GM12891 (cell line): ENCODE measurements around the gene PHF2.

Experiments
- DNase-seq: peaks from one replicate; pipeline ENCODE4 v3.0.0; 2011; ENCODE audit warnings: low spot score; ENCODE audit not compliant: insufficient read length
- FAIRE-seq: peaks from 2 replicates; lab custom pipeline; 2011; peaks lifted over from hg19 to GRCh38; lab: Jason Lieb, UNC
- PAX5 ChIP-seq: IDR thresholded peaks from 2 replicates; pipeline ENCODE4 v1.6.1; 2011; ENCODE audit warnings: low read length, moderate library complexity, mild to moderate bottlenecking; ENCODE audit not compliant: insufficient read depth, severe bottlenecking
- POLR2A ChIP-seq: IDR thresholded peaks from 2 replicates; pipeline ENCODE4 v1.6.1; 2011; ENCODE audit warnings: low read depth, low read length, control low read depth
- POLR2AphosphoS5 ChIP-seq: IDR thresholded peaks from 2 replicates; pipeline ENCODE4 v1.6.1; 2011; ENCODE audit warnings: low read depth, low read length, control low read depth
- POU2F2 ChIP-seq: IDR thresholded peaks from 2 replicates; pipeline ENCODE4 v1.6.1; 2011; ENCODE audit warnings: low read depth, mild to moderate bottlenecking, control low read depth, low read length, moderate library complexity
- SPI1 ChIP-seq: IDR thresholded peaks from 2 replicates; pipeline ENCODE4 v1.6.1; 2011; ENCODE audit warnings: low read depth, low read length, control low read depth
- TAF1 ChIP-seq: IDR thresholded peaks from 2 replicates; pipeline ENCODE4 v1.6.1; 2011; ENCODE audit warnings: low read depth, low read length, control low read depth

Gene PHF2

DNA sequence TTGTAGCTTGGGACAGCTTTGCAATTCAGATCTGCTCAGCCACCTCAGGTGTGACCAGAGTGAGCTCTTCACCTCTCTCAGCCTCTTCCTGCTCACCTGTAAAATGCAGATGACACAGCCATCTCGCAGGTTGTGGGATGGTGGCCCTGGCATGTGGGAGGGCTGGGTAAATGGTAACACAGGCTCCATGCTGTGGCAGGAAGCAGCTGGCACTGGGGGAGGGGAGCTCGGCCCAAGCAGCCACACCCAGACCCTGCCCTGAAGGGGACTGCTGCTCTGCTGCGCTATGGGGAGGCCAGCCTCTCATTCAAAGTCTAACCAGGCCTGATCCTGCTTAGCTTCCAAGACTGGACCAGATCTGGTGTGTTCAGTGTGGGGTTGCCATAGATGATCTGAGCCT, 24.1 kb downstream of the PHF2 start:
- no peak for DNase-seq
- no peak for FAIRE-seq
- TF ChIP-seq SPI1 (no peak), TAF1 (no peak), POU2F2 (no peak), PAX5 (no peak), POLR2A (no peak), POLR2AphosphoS5 (no peak)

DNA sequence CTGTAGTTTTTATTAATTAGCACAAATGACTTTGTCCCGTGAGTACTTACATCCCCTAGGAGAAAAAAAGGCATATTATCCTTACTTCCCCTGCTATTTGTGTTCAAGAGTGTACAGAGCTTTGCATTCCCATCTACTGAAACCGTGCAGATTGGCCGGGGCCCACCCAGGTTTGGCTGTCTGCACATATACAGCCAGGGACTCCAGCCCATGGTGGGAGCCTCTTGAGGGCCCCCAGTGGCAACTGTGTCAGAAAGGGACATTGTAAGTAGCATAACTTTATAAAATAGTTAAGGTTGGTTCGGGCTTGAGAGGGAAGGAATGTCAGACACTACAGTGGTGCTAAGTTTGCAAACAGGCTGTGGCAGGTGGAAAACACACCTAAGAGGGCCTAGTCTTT, 24.7 kb downstream of the PHF2 start:
- DNase-seq: no peak
- no peak for FAIRE-seq
- TF ChIP-seq TAF1: no peak
- no peak for TF ChIP-seq SPI1
- TF ChIP-seq PAX5: no peak
- TF ChIP-seq POU2F2: no peak
- no peak for TF ChIP-seq POLR2A
- TF ChIP-seq POLR2AphosphoS5: no peak

DNA sequence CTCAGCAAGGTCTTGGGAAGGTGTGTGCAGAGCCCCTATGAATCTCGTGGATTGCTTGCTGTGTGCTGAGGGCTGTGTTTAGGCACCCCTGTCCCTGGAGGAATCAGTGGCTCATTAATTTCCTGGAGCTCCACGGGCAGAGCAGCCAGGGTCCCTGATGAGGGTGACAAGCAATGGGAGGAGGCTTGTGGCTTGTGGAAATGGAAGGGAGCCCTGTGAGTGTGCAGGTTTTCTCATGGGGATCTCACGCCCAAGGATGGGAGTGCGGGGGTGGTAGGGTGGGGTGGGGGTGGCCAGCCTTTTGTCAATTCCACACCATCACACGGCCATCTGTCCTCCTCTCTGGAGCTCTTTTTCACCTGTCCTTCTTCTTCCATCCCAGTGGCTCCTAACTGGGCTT, 25.3 kb downstream of the PHF2 start:
- DNase-seq (no peak), FAIRE-seq (no peak)
- TF ChIP-seq POU2F2 (no peak), POLR2A (no peak), TAF1 (no peak)

DNA sequence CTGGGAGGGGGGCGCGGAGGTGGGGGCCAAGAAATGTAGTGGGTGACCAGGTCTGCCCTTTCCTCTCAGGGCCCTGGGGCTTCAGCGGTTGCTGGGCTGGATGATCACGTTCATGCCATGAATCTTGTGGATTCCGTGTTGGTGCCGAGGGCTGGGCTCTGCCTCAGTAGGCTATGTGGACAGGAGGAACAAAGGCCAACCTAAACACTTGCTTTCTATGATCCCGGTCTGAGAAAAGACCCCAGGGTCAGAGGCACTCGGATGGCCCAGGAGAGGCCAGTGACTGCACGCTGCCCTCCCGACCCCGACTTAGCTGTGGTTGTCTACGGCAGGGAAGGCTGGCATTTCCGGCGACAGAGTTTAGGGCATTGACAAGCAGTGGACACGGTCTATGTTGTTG, 26.6 kb downstream of the PHF2 start:
- DNase-seq: no peak
- FAIRE-seq: no peak
- no peak for TF ChIP-seq SPI1
- no peak for TF ChIP-seq PAX5
- no peak for TF ChIP-seq POLR2A
- no peak for TF ChIP-seq TAF1
- TF ChIP-seq POLR2AphosphoS5: no peak
- no peak for TF ChIP-seq POU2F2

DNA sequence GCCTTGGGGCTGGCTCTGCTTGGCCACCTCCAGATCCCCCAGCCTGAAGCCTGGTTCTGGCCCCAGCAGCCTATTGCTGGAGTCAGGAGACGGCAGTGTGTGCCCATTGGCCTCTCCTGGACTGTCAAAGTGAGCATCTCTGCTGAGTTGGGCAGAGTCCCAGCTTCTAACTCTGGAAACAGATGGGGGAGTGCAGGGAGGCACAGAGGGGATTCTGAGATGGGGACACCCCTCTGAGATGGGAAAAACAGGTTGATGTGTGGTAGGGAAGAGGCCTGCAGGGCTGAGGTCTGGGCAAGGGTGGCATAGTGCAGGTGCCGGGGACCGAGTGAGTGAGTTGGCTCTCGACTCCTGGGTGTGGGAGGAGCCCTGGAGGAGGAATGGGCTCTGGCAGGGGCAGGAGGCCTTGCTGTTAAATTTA, 27.5 kb downstream of the PHF2 start:
- FAIRE-seq (no peak), DNase-seq (no peak)
- TF ChIP-seq TAF1 (no peak), POU2F2 (no peak), PAX5 (no peak), POLR2A (no peak), POLR2AphosphoS5 (no peak), SPI1 (no peak)

DNA sequence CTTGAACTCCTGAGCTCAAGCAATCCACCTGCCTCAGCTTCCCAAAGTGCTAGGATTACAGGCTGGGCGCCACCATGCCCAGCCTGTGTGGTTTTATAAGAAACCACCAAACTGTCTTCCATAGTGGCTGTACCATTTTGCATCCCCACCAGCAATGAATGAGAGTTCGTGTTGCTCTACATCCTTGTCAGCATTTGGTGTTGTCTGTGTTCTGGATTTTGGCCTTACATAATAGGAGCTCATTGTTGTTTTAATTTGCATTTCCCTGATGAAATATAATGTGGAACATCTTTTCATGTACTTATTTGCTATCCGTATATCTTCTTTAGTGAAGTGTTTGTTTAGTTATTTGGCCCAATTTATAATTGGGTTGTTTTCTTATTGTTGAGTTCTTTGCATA, 29.8 kb downstream of the PHF2 start:
- FAIRE-seq: no peak
- TF ChIP-seq SPI1 (no peak), POLR2A (no peak), TAF1 (no peak)
- no peak for DNase-seq

DNA sequence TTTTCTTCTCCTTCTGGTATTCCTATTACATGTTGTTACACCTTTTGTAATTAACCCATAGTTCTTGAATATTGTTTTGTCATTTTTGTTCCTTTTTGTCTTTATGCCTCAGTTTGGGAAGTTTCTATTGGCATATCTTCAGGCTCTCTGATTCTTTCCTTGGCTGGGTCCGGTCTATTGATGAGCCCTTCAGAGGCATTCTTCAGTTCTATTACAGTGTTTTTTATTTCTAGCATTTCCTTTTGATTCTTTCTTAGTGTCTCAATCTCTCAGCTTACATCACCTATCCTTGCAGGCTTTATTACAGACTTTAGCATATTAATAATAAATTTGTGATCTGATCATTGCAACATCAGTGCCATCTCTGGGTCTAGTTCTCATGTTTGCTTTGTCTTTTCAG, 33.8 kb downstream of the PHF2 start:
- FAIRE-seq: no peak
- TF ChIP-seq PAX5: no peak
- DNase-seq: no peak

DNA sequence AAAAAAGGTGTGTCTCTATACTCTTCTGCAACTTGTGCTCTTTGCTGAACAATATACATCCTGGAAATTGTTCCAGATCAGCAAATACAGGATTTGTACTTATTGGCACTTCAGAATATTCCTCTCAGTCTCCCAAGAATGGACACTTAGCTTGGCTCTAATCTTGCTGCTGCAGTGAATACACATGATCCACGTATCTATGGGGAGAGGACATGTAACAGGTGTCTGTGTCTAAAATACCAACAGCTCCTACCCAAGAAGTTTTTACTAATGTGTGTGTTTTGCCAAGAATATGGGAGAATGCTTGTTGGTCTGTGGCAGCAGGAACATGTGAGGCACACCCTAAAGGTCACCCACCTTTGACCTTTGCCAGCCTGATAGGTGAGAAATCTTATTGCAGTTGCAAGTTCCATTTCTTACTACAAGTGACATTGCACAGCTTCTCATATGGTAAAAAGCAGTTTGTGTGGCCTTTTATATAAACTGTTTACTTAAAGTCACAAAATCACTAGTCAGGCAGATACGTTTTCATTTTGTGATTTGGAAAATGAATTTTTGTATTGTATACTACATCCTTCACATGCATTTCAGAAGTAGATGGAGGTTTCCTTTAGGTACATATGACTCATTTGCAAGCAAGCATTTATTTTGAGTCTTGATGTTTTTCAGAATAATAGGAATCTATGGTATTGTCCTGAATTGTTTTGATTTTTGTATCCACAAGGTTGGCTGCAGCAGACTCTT, 35.8 kb downstream of the PHF2 start:
- TF ChIP-seq POU2F2 (no peak), SPI1 (no peak), TAF1 (no peak), POLR2AphosphoS5 (no peak), PAX5 (no peak), POLR2A (no peak)
- DNase-seq (no peak), FAIRE-seq (no peak)

DNA sequence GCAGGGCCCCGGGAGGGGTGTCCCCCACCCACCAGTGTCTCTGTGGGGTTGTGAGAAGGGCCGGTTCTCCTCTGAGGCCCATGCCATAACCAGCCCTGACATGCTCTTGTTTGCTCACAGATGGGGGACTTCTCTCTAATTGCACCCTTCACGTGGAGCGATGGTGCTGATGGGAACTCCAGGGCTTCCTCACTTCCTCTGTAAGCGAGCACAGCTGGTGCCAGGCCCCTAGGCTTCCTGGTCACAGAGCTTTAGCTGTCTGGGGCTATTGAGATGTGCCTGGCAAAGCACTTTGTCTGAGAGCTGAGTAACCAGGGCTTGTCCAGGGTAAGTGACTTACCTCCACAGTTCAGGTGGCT, 36.4 kb downstream of the PHF2 start:
- DNase-seq (no peak), FAIRE-seq (no peak)
- peak; percentile 73 for TF ChIP-seq SPI1
- no peak for TF ChIP-seq PAX5

DNA sequence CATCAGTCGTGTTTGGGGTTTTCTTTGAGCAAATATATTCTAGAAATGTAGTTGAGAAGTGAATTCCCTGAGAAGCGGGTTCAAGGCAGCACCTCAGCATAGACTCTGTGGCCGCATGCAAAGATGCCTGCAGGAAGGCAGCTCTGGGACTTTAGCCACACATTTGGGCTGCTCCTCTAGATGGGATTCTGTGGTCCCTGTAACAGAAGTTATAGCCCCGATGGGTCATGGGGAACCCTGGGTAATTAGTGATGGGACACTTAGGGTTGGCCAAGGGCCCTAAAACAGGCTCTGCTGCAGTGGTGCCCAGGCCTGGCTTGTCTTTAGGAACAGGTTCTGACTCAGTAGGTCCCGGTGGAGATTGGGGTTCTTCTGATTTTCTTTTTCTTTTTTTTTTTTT, 36.8 kb downstream of the PHF2 start:
- TF ChIP-seq POU2F2 (no peak), SPI1 (no peak), TAF1 (no peak), POLR2AphosphoS5 (no peak), PAX5 (no peak), POLR2A (no peak)
- FAIRE-seq (no peak), DNase-seq (no peak)

DNA sequence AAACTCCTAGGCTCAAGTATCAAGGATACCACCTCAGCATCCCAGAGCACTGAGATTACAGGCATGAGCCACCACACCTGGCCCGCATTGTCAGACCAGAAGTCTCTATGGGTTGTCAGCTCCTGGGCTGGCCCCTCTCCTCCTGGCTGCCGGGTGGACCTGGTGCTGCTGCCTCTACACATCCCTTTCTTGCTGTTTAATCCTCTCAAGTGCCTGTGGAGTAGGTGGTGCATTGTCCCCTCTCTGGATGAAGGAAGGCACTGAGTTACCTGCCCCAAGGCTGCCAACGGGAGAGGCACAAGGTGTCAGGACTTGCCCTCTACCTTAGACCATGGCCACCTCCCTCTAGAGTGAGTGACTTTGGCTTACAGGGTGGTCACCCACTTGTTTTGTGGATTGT, 37.4 kb downstream of the PHF2 start:
- FAIRE-seq: no peak
- TF ChIP-seq POU2F2: no peak
- no peak for DNase-seq
